OCI-LY1 (cell line): ENCODE measurements around the gene SNRPD3.
"Not testable (repeated sequence)": the region's sequence is repeated elsewhere in the genome, so short reads cannot be mapped to it uniquely, and the experiment has no call there.

Experiments used
- H2AFZ ChIP-seq: fragments of 200-600 bp; sonication (generic), shearing (Covaris generic); 2 replicates; pipeline ENCODE4 v1.6.0; 2014; ENCODE audit warnings: antibody characterized with exemption, mild to moderate bottlenecking, low read length
- H3F3A ChIP-seq: fragments of 200-600 bp; sonication (generic), shearing (Covaris generic); 2 replicates; pipeline ENCODE4 v1.6.0; 2014; ENCODE audit warnings: mild to moderate bottlenecking, antibody characterized with exemption, low read length, moderate library complexity; ENCODE audit not compliant: insufficient read depth
- H3K27ac ChIP-seq: fragments of 200-600 bp; sonication (generic); 2 replicates; pipeline ENCODE4 v1.5.1; 2014; ENCODE audit warnings: low read length, mixed run types, mild to moderate bottlenecking, low read depth; ENCODE audit not compliant: poor library complexity, severe bottlenecking
- H3K27me3 ChIP-seq: fragments of 200-600 bp; sonication (generic); 2 replicates; pipeline ENCODE4 v1.6.0; 2014; ENCODE audit warnings: antibody characterized with exemption, mild to moderate bottlenecking, low read length, moderate library complexity; ENCODE audit not compliant: insufficient read depth
- H3K36me3 ChIP-seq: fragments of 200-600 bp; sonication (generic); 2 replicates; pipeline ENCODE4 v1.6.1; 2014; ENCODE audit warnings: mild to moderate bottlenecking, antibody characterized with exemption, low read length, moderate library complexity, mixed read lengths; ENCODE audit not compliant: insufficient read depth
- H3K4me1 ChIP-seq: fragments of 200-600 bp; sonication (generic); 2 replicates; pipeline ENCODE4 v1.5.1; 2014; ENCODE audit warnings: mild to moderate bottlenecking, low read length, moderate library complexity; ENCODE audit not compliant: insufficient read depth, severe bottlenecking
- H3K4me2 ChIP-seq: fragments of 200-600 bp; sonication (generic), shearing (Covaris generic); 2 replicates; pipeline ENCODE4 v1.6.1; 2014; ENCODE audit warnings: low read length
- H3K4me3 ChIP-seq: fragments of 200-600 bp; sonication (generic); 2 replicates; pipeline ENCODE4 v1.5.1; 2014; ENCODE audit warnings: low read length, low read depth, mild to moderate bottlenecking, mixed read lengths; ENCODE audit not compliant: poor library complexity, severe bottlenecking
- H3K79me2 ChIP-seq: fragments of 200-600 bp; shearing (Covaris generic); 2 replicates; pipeline ENCODE4 v1.6.1; 2016; ENCODE audit warnings: mixed run types, low read length, mixed read lengths; ENCODE audit not compliant: insufficient read depth
- H3K9ac ChIP-seq: fragments of 200-600 bp; sonication (generic), shearing (Covaris generic); 2 replicates; pipeline ENCODE4 v1.6.1; 2014; ENCODE audit warnings: mild to moderate bottlenecking, low read length, mixed read lengths
- H3K9me2 ChIP-seq: fragments of 200-600 bp; sonication (generic), shearing (Covaris generic); 2 replicates; pipeline ENCODE4 v1.6.1; 2014; ENCODE audit warnings: low read depth, mild to moderate bottlenecking, low read length, mixed read lengths
- H3K9me3 ChIP-seq: fragments of 200-600 bp; shearing (Covaris generic); 2 replicates; pipeline ENCODE4 v1.6.1; 2014; ENCODE audit warnings: low read length, mixed read lengths
- H4K20me1 ChIP-seq: fragments of 200-600 bp; sonication (generic), shearing (Covaris generic); 2 replicates; pipeline ENCODE4 v1.6.0; 2016; ENCODE audit warnings: mild to moderate bottlenecking, low read length; ENCODE audit not compliant: insufficient read depth
- EZH2 ChIP-seq: fragments of 200-600 bp; sonication (generic), shearing (Covaris generic); IDR thresholded peaks from 2 replicates; pipeline ENCODE4 v1.8.0; 2017; ENCODE audit warnings: borderline replicate concordance, mixed run types, mild to moderate bottlenecking, antibody characterized with exemption, low read length, moderate library complexity, mixed read lengths
- TF ChIP-seq, protein P1 (sequence below): fragments of 200-600 bp; sonication (generic), shearing (Covaris generic); IDR thresholded peaks from 2 replicates; pipeline ENCODE4 v1.5.1; 2017; ENCODE audit warnings: mild to moderate bottlenecking, antibody characterized with exemption, low read length, moderate library complexity, mixed read lengths

The SNRPD3 gene

DNA sequence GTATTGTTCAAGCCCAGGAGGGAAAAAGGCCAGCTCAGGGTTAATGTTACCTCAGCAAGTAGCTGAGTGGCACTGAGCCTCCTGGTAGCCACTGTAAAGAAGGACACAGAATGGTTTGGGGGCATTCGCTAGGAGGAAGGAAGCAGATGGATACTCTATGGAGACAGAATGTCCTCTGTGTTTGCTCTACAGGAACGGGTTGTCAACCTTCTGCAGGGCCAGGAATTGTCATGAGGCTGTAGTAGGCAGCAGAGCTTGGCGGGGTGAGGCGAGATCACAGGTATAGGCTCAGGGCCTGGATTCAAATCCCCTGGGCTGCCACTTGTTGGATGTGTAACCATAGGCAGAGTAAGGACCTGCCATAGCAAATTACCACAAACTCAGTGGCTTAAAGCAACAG, 40.1 kb downstream of the SNRPD3 start:
- no peaks in the 10 kb centered on the region for H3K79me2 ChIP-seq
- no peaks in the 10 kb centered on the region for H3K36me3 ChIP-seq
- H3K4me1 ChIP-seq = peaks cover 11% of the 10 kb centered on the region
- H2AFZ ChIP-seq = no peak overlapping the region
- H3K4me2 ChIP-seq = no peak overlapping the region
- H3K27me3 ChIP-seq = 0 out of 2 replicates have a peak, but pooled peaks cover 3% of the 10 kb centered on the region
- H3K9me3 ChIP-seq = no peaks in the 10 kb centered on the region
- H3K4me3 ChIP-seq = no peak overlapping the region
- TF ChIP-seq, protein P1, sequence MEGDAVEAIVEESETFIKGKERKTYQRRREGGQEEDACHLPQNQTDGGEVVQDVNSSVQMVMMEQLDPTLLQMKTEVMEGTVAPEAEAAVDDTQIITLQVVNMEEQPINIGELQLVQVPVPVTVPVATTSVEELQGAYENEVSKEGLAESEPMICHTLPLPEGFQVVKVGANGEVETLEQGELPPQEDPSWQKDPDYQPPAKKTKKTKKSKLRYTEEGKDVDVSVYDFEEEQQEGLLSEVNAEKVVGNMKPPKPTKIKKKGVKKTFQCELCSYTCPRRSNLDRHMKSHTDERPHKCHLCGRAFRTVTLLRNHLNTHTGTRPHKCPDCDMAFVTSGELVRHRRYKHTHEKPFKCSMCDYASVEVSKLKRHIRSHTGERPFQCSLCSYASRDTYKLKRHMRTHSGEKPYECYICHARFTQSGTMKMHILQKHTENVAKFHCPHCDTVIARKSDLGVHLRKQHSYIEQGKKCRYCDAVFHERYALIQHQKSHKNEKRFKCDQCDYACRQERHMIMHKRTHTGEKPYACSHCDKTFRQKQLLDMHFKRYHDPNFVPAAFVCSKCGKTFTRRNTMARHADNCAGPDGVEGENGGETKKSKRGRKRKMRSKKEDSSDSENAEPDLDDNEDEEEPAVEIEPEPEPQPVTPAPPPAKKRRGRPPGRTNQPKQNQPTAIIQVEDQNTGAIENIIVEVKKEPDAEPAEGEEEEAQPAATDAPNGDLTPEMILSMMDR = no peak
- no peak for TF ChIP-seq EZH2
- H3K9me2 ChIP-seq = no peaks in the 10 kb centered on the region
- no peak overlapping the region for H3K27ac ChIP-seq
- H4K20me1 ChIP-seq = no peaks in the 10 kb centered on the region
- H3F3A ChIP-seq = no peaks in the 10 kb centered on the region
- no peak overlapping the region for H3K9ac ChIP-seq

DNA sequence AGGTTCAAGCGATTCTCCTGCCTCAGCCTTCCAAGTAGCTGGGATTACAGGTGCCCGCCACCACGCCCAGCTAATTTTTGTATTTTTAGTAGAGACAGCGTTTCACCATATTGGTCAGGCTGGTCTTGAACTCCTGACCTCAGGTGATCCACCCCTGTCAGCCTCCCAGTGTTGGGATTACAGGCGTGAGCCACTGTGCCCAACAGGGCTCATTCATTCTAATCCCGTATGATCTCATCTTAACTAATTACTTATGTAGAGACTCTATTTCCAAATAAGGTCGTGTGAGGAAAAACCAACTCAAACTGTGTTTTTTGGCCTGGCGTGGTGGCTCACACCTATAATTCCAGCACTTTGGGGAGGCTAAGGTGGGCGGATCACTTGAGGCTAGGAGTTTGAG, 41.3 kb downstream of the SNRPD3 start:
- H3K27ac ChIP-seq, H3K4me3 ChIP-seq, H3K79me2 ChIP-seq, H3K9me2 ChIP-seq, H4K20me1 ChIP-seq, H3K9ac ChIP-seq, H3K4me2 ChIP-seq, H2AFZ ChIP-seq, H3K9me3 ChIP-seq, H3K36me3 ChIP-seq, H3K27me3 ChIP-seq, H3F3A ChIP-seq: not testable (repeated sequence)
- peaks cover 11% of the 10 kb centered on the region for H3K4me1 ChIP-seq

DNA sequence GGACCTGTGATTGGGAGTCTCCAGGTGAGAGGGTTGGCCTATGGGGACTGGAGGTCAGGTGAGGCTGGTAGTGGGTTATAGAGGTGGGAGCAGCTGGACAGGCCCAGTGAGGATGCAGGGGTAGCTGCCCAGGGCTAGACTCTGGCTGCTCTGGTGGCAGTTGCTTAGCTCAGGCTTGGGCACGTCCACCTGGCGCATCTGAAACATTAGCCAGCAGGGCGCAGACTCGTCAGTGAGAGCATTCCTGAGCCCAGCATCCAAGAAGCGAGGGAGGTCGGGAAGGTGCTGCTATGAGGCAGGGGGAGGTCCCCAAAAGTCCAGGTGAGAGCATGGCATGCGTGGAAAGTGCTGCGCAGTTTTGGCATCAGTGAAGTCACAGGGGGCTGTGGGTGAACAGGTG, 43.7 kb downstream of the SNRPD3 start:
- Histone ChIP-seq H3K27me3 (no peaks in the 10 kb centered on the region), H3F3A (no peaks in the 10 kb centered on the region), H3K27ac (no peak overlapping the region), H2AFZ (no peak overlapping the region), H3K4me3 (no peak overlapping the region), H3K79me2 (no peaks in the 10 kb centered on the region), H3K4me1 (peaks cover 4% of the 10 kb centered on the region), H3K36me3 (no peaks in the 10 kb centered on the region), H3K9ac (no peak overlapping the region), H3K9me2 (no peaks in the 10 kb centered on the region), H3K4me2 (no peak overlapping the region), H3K9me3 (no peaks in the 10 kb centered on the region), H4K20me1 (no peaks in the 10 kb centered on the region)
- TF ChIP-seq, protein P1 = no peak
- no peak for TF ChIP-seq EZH2

DNA sequence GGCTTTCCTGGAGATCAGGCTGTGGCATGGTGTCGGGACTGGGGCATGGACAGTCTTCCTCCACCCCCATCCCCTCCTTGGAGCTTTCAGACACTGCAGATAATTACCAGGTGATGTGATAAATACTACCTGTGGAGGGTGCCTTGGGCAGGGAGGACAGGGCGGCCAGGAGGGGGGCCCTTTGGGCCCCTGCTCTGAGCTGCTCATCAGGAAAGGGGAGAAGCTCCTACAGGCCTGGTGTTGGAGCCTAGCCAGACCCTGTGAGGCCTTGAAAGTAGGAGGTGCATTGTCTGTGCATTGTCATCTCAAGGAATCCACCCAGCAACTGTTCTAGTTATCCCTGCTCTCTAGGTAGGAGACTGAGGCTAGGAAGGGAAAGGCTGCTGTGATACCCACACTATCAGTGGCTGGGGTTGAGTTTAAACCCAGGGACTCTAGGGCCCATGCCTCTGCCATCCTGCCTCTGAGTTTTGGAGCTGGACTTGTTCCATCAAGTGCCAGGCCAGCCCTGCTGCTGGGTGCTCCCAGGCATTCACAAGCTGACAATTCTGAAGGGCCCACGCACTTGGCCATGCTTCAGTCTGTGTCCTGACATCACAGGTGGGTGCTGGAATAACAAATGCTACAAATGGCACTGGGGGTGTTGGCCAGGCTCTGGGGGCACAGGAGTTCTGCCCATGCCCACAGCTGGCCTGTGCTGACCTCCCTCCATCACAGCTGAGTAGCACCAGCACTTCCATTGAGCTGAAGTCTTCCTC, 44.3 kb downstream of the SNRPD3 start:
- not testable (repeated sequence) for H4K20me1 ChIP-seq, H2AFZ ChIP-seq, H3K27me3 ChIP-seq, H3K36me3 ChIP-seq, H3K4me2 ChIP-seq, H3K9me2 ChIP-seq, H3K9me3 ChIP-seq, H3K4me1 ChIP-seq, H3K79me2 ChIP-seq, H3F3A ChIP-seq, H3K4me3 ChIP-seq, H3K9ac ChIP-seq, H3K27ac ChIP-seq
